GM12872 (cell line): ENCODE data around the gene SDK1.

Source experiments
- TF ChIP-seq, protein P1 (sequence below): IDR thresholded peaks from 3 replicates; pipeline ENCODE4 v1.5.1; 2011; ENCODE audit warnings: low read depth, mild to moderate bottlenecking, low read length, moderate library complexity; ENCODE audit not compliant: insufficient read depth

The SDK1 gene

DNA sequence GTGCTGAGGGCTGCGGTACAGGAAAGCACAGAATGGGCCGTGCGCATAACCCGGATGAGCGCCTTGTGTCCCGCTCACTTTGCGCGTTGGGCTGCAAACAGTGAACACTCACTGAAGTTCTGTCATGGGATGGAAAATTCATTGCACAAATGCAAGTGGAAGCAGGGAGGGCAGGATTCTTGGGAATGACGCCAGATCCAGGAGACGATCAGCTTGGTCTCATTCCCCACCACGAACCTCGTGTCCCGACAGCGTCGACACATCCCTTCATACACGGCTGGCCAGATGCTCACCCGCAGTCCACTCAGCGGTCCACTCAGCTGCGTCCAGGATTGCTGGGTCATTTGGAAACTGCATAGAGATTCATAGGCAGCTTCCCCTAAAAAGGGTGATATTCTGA is 607.1 kb downstream of the SDK1 start:
- TF ChIP-seq, protein P1, sequence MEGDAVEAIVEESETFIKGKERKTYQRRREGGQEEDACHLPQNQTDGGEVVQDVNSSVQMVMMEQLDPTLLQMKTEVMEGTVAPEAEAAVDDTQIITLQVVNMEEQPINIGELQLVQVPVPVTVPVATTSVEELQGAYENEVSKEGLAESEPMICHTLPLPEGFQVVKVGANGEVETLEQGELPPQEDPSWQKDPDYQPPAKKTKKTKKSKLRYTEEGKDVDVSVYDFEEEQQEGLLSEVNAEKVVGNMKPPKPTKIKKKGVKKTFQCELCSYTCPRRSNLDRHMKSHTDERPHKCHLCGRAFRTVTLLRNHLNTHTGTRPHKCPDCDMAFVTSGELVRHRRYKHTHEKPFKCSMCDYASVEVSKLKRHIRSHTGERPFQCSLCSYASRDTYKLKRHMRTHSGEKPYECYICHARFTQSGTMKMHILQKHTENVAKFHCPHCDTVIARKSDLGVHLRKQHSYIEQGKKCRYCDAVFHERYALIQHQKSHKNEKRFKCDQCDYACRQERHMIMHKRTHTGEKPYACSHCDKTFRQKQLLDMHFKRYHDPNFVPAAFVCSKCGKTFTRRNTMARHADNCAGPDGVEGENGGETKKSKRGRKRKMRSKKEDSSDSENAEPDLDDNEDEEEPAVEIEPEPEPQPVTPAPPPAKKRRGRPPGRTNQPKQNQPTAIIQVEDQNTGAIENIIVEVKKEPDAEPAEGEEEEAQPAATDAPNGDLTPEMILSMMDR = no peak

DNA sequence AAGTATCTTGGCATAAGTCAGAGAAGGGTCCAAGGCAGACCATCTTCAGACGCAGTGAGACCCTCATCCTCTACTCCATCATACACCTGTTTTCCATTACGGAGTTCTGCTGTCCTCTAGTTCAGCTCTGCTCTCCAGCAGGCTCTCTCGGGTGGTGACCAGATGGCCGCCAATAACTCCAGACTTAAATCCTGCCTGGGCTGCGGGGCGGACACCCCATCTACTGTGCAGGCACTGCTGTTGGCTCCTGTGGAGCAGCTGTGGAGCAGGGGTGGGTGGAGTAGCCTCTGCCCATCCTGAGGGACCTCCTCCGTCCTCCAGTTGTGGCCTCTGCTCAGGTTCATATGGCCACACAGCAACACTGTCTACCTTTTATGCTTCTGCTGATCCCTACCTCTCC is 608.1 kb downstream of the SDK1 start:
- TF ChIP-seq, protein P1 = no peak

DNA sequence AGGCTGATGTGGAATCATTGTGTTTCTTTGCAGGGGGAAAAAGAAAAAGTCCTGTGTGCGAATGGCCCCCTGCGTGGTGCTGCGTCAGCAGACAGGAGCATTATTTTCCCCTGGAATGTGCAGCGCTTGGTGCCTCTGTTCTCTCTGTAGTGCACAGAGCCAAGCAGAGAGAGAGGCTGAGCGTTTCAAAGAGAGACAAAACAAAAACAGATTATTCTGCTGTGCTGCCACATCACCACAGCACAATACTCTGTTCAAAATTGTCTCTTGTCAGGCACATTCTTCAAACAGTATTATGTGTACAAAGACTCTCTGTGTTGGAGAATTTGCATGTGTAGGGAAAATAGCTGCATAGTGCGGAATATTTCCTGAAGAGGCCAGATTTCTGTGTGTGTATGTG is 609.0 kb downstream of the SDK1 start:
- TF ChIP-seq, protein P1 = no peak

DNA sequence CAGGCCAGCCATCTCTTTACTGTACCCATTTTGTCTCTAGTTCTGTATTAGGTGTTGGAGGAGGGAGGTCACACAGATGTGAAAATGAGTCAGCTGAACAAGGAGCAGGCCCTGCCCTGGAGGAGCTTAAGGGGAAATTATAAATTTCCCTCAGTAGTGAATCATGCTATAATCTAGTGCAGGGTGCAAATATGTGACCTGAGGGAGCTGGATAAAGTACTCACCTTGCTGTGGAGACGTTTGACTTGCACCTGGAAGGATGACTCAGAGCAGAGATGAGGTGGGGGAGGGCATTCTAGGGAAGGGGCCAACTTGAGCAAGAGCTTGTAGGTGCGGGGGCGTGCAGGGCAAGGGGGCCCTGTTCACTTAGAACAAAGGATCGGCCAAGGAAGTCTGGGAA is 610.6 kb downstream of the SDK1 start:
- TF ChIP-seq, protein P1 = no peak

DNA sequence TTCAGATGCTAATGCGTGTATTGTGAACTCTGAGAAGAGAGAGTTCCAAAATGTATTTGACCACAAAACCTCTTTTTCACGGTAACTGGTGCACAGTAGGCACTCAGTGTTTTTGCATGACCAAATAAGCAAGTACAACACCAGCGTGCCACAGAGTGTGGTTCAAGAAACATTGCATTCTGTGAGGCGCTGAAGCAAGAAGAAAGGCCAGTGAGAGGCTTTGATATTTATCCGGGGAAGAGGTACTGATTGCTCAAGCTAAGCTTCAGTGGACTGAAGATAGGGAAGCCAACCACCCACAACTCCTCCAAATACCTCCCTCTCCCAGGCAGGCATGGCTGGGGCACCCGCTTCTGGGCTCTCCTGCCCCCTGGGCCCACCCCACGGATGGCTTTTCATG is 611.2 kb downstream of the SDK1 start:
- TF ChIP-seq, protein P1 = no peak

DNA sequence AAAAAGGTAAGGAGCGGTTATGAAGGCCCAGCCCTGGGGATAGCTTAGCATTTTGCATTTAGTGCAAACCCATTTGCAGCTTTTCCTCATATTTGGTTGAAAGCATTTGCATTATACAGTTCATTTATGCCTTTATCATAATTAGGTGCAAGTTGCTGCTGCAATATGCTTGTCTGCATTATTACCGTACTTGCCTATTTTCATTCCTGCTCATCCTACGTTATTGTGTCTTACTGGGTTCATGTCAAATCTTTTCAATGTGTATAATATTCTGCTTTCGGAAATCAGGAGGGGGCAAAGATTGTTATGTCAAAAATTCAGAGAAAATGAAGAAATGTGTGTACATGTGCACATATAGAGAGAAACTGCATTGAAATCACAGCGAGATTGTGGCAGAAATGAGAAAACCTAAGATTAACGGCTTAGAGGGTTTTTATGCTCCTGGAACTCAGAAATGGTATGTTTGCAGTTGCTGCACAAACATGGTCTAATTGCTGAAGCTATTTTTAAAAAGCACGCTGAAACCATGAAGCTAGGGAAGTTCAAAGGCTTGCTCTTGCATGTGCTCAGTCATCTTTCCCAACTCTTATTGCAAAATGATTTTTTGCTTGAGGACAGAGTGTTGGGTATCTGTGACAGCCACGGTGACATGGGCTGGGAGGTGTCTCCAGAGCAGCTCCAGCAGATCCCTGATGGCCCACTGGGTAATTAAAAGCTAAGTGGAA is 613.2 kb downstream of the SDK1 start:
- TF ChIP-seq, protein P1 = no peak

DNA sequence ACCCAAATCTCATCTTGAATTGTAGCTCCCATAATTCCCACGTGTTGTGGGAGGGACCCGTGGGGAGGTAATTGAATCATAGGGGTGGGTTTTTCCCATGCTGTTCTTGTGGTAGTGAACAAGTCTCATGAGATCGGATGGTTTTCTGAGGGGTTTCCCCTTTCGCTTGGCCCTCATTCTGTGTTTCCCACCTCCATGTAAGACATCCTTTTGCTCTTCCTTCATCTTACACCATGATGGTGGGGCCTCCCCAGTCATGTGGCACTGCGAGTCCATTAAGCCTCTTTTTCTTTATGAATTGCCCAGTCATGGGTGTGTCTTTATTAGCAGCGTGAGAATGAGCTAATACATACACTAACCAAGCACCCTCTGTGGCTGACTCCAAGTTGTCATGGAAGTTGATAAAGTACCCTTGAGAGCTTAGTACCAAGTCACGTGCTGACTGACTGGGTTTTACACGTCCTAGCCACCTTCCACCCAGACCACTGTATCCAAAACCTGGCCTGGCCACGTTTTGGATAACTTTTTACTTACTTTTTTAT is 614.4 kb downstream of the SDK1 start:
- TF ChIP-seq, protein P1 = no peak
